Hematopoietic multipotent progenitor cell treated with erythropoietin and hydrocortisone succinate and interleukin-3 and kit ligand, for 4 days (in vitro differentiated cells): Measurements from ENCODE around the gene PLEKHH1.

ENCODE experiments used
- DNase-seq: peaks from one replicate; pipeline ENCODE4 v3.0.0-alpha.2; 2015

Gene PLEKHH1

GRCh38 chr14:67569011-67569650 lies 36.0 kb downstream of the PLEKHH1 start:
- DNase-seq, result no peak

GRCh38 chr14:67569651-67570290 lies 36.7 kb downstream of the PLEKHH1 start:
- no peak for DNase-seq

- DNase-seq, result no peak
Measured at GRCh38 chr14:67570453-67570852, 37.4 kb downstream of the PLEKHH1 start.

- peak; percentile 84 for DNase-seq
Measured at GRCh38 chr14:67571275-67571990, 38.3 kb downstream of the PLEKHH1 start.

GRCh38 chr14:67571991-67572323 lies 38.9 kb downstream of the PLEKHH1 start:
- DNase-seq, result no peak

GRCh38 chr14:67572608-67573007 lies 39.5 kb downstream of the PLEKHH1 start:
- no peak for DNase-seq

GRCh38 chr14:67573228-67574010 lies 40.3 kb downstream of the PLEKHH1 start:
- no peak for DNase-seq

GRCh38 chr14:67574156-67574555 lies 41.1 kb downstream of the PLEKHH1 start:
- DNase-seq, result no peak

GRCh38 chr14:67574806-67575205 lies 41.7 kb downstream of the PLEKHH1 start:
- DNase-seq, result no peak

- no peak for DNase-seq
Measured at GRCh38 chr14:67575684-67576083, 42.6 kb downstream of the PLEKHH1 start.

- no peak for DNase-seq
Measured at GRCh38 chr14:67576216-67576955, 43.3 kb downstream of the PLEKHH1 start.

- DNase-seq, result no peak
Measured at GRCh38 chr14:67577181-67577808, 44.2 kb downstream of the PLEKHH1 start.

GRCh38 chr14:67577909-67578749 lies 45.0 kb downstream of the PLEKHH1 start:
- no peak for DNase-seq

GRCh38 chr14:67579040-67579439 lies 46.0 kb downstream of the PLEKHH1 start:
- DNase-seq, result no peak

- no peak for DNase-seq
Measured at GRCh38 chr14:67579636-67580035, 46.5 kb downstream of the PLEKHH1 start.

GRCh38 chr14:67580336-67581171 lies 47.5 kb downstream of the PLEKHH1 start:
- peak; percentile 23 for DNase-seq

- no peak for DNase-seq
Measured at GRCh38 chr14:67581643-67582042, 48.6 kb downstream of the PLEKHH1 start.

- no peak for DNase-seq
Measured at GRCh38 chr14:67582061-67582460, 49.0 kb downstream of the PLEKHH1 start.

- DNase-seq, result peak; percentile 74
Measured at GRCh38 chr14:67583711-67584644, 50.9 kb downstream of the PLEKHH1 start.
